Motor neuron (in vitro differentiated cells): ENCODE data around the gene STXBP5. TPM values are rescaled to one million over a fixed set of nuclear protein-coding genes. Genes with fewer than 3 reads are reported as not detected.

Source experiments
- ATAC-seq, 8 experiments: fragments of 200-7000 bp; cut with Tn5 transposase; replicated peaks in 6 of 8; 2 replicates each; pipeline ENCODE4 v1.8.0; 2021; ENCODE audit warnings: mild to moderate bottlenecking in 8 of 8, moderate library complexity in 8 of 8
- H3K27ac ChIP-seq, 2 donors: fragments of 250-450 bp; sonication (Bioruptor Pico); 2 replicates each; pipeline ENCODE4 v1.9.0; 2021; ENCODE audit warnings: antibody characterized with exemption in 2 of 2, mild to moderate bottlenecking in 2 of 2, moderate library complexity in 1 of 2
- H3K4me1 ChIP-seq, 2 donors: fragments of 250-450 bp; sonication (Bioruptor Pico); replicated peaks in 1 of 2; 2 replicates each; pipeline ENCODE4 v1.6.1; 2021; ENCODE audit warnings: antibody characterized with exemption in 2 of 2, mild to moderate bottlenecking in 2 of 2, moderate library complexity in 1 of 2
- H3K4me3 ChIP-seq, 5 donors: fragments of 250-450 bp; sonication (Bioruptor Pico); 2 replicates each; pipeline ENCODE4 v1.9.0; 2021; ENCODE audit warnings: antibody characterized with exemption in 5 of 5, mild to moderate bottlenecking in 5 of 5, moderate library complexity in 4 of 5
- WGBS, 10 experiments: fragments of 450-650 bp; shearing (Covaris generic); methylation state at CpG; one replicate each; pipeline ENCODE4 v1.0.0; 2022; 5-methylcytosine and 5-hydroxymethylcytosine counted together
- in situ Hi-C, 9 experiments: fragments of 400-800 bp; cut with MboI; loops; one replicate each; pipeline ENCODE4 v1.15.0; 2021; ENCODE audit warnings: low sequenced_read_pairs in 9 of 9, low pct_unique_long_range_greater_than_20kb in 2 of 9; ENCODE audit not compliant: unreplicated experiment in 9 of 9
- total RNA-seq, 8 experiments: library from RNA; unstranded; fragments of 300-600 nt; gene quantifications; 2 replicates each; pipeline versions ENCODE4 v1.2.3 to v1.2.4, GENCODE V29; 2022

STXBP5 gene
- total RNA-seq, 8 experiments from 2014 or later: 9.0 to 24.3 (median 14.1) TPM

GRCh38 chr6:147207351-147207750 is 3.1 kb downstream of the STXBP5 start:
- H3K4me3 ChIP-seq: no peak overlapping the region
- no peak for ATAC-seq
- H3K27ac ChIP-seq: no peak overlapping the region
- H3K4me1 ChIP-seq: peaks cover 4 to 19% of the 10 kb centered on the region in 2 donors
- in situ Hi-C loops: loop anchor here in 2 of 9 experiments (25.0 kb wide), 2 partner anchors 295 to 345 kb away; no protein-coding TSS in a partner anchor
- 44 to 100% (median 92%) methylated on average over 2 to 6 of the region's 6 CpGs for WGBS, 10 experiments

- no peak for ATAC-seq
- Histone ChIP-seq H3K4me3 (no peak overlapping the region), H3K4me1 (peaks cover 4 to 19% of the 10 kb centered on the region in 2 donors), H3K27ac (no peak overlapping the region)
- in situ Hi-C loops: loop anchor here in 2 of 9 experiments (25.0 kb wide), 2 partner anchors 296 to 346 kb away; no protein-coding TSS in a partner anchor
- 81 to 100% (median 96%) methylated on average over 1 to 4 of the region's 4 CpGs for WGBS, 10 experiments
Measured at GRCh38 chr6:147207837-147208754, 3.9 kb downstream of the STXBP5 start.

GRCh38 chr6:147209762-147210449 is 5.7 kb downstream of the STXBP5 start:
- 90 to 100% (median 100%) methylated on average over 1 to 2 of the region's 2 CpGs for WGBS, 10 experiments
- Histone ChIP-seq H3K27ac (no peak overlapping the region), H3K4me1 (peaks cover 4 to 19% of the 10 kb centered on the region in 2 donors), H3K4me3 (no peak overlapping the region)
- no peak for ATAC-seq
- in situ Hi-C loops: loop anchor here in 2 of 9 experiments (25.0 kb wide), 2 partner anchors 298 to 348 kb away; no protein-coding TSS in a partner anchor

- ATAC-seq: no peak
- Histone ChIP-seq H3K27ac (no peak overlapping the region), H3K4me1 (peaks cover 0 to 8% of the 10 kb centered on the region in 2 donors), H3K4me3 (no peak overlapping the region)
- 90 to 100% (median 100%) methylated on average over 1 to 2 of the region's 2 CpGs; no CpG with 5 or more reads in 1 of the 10 experiments for WGBS, 10 experiments
- in situ Hi-C loops: loop anchor here in 2 of 9 experiments (25.0 kb wide), 2 partner anchors 299 to 349 kb away; no protein-coding TSS in a partner anchor
Measured at GRCh38 chr6:147211349-147211748, 7.1 kb downstream of the STXBP5 start.

GRCh38 chr6:147211831-147212230 is 7.6 kb downstream of the STXBP5 start:
- in situ Hi-C loops: loop anchor here in 2 of 9 experiments (25.0 kb wide), 2 partner anchors 300 to 350 kb away; no protein-coding TSS in a partner anchor
- Histone ChIP-seq H3K4me3 (no peak overlapping the region), H3K4me1 (peaks cover 0 to 6% of the 10 kb centered on the region in 2 donors), H3K27ac (no peak overlapping the region)
- 88 to 100% (median 98%) methylated on average over 1 to 4 of the region's 4 CpGs for WGBS, 10 experiments
- no peak for ATAC-seq

- Histone ChIP-seq H3K27ac (no peak overlapping the region), H3K4me3 (no peak overlapping the region), H3K4me1 (peaks cover 0 to 11% of the 10 kb centered on the region in 2 donors)
- in situ Hi-C loops: loop anchor here in 2 of 9 experiments (25.0 kb wide), 2 partner anchors 300 to 350 kb away; no protein-coding TSS in a partner anchor
- 57 to 100% (median 92%) methylated on average over 1 of the region's 1 CpG; no CpG with 5 or more reads in 4 of the 10 experiments for WGBS, 10 experiments
- ATAC-seq: no peak
Measured at GRCh38 chr6:147212622-147213021, 8.4 kb downstream of the STXBP5 start.

GRCh38 chr6:147213772-147214171 is 9.6 kb downstream of the STXBP5 start:
- WGBS, 10 experiments: 25 to 80% (median 42%) methylated on average over 1 of the region's 1 CpG
- Histone ChIP-seq H3K4me1 (peaks cover 0 to 11% of the 10 kb centered on the region in 2 donors), H3K4me3 (no peak overlapping the region), H3K27ac (no peak overlapping the region)
- no peak for ATAC-seq
- in situ Hi-C loops: loop anchor here in 2 of 9 experiments (25.0 kb wide), 2 partner anchors 301 to 351 kb away; no protein-coding TSS in a partner anchor

- H3K27ac ChIP-seq: no peak overlapping the region
- no peak for ATAC-seq
- H3K4me3 ChIP-seq: no peak overlapping the region
- peaks cover 0 to 11% of the 10 kb centered on the region in 2 donors for H3K4me1 ChIP-seq
- in situ Hi-C loops: loop anchor here in 2 of 9 experiments (25.0 kb wide), 2 partner anchors 302 to 352 kb away; no protein-coding TSS in a partner anchor
- WGBS, 10 experiments: 92 to 100% (median 97%) methylated on average over 1 to 6 of the region's 6 CpGs
Measured at GRCh38 chr6:147214248-147215227, 10.3 kb downstream of the STXBP5 start.

- Histone ChIP-seq H3K4me3 (no peak overlapping the region), H3K4me1 (peaks cover 0 to 8% of the 10 kb centered on the region in 2 donors), H3K27ac (no peak overlapping the region)
- ATAC-seq: peak in 5 of 8 experiments; percentile 72 to 85 (median 73)
- in situ Hi-C loops: loop anchor here in 2 of 9 experiments (25.0 kb wide), 2 partner anchors 305 to 355 kb away; no protein-coding TSS in a partner anchor
- WGBS, 10 experiments: 14 to 100% (median 30%) methylated on average over 1 to 3 of the region's 3 CpGs
Measured at GRCh38 chr6:147216915-147217314, 12.7 kb downstream of the STXBP5 start.

GRCh38 chr6:147217840-147218404 is 13.7 kb downstream of the STXBP5 start:
- Histone ChIP-seq H3K27ac (no peak overlapping the region), H3K4me3 (no peak overlapping the region), H3K4me1 (peaks cover 0 to 8% of the 10 kb centered on the region in 2 donors)
- no peak for ATAC-seq
- in situ Hi-C loops: loop anchor here in 2 of 9 experiments (25.0 kb wide), 2 partner anchors 306 to 356 kb away; no protein-coding TSS in a partner anchor
- 70 to 100% (median 91%) methylated on average over 1 to 2 of the region's 2 CpGs for WGBS, 10 experiments

- no peak overlapping the region for H3K27ac ChIP-seq
- no peak overlapping the region for H3K4me3 ChIP-seq
- no peak for ATAC-seq
- in situ Hi-C loops: loop anchor here in 2 of 9 experiments (25.0 kb wide), 2 partner anchors 306 to 356 kb away; no protein-coding TSS in a partner anchor
- WGBS, 10 experiments: 91 to 100% (median 98%) methylated on average over 1 to 3 of the region's 3 CpGs
- peaks cover 0 to 8% of the 10 kb centered on the region in 2 donors for H3K4me1 ChIP-seq
Measured at GRCh38 chr6:147218797-147219196, 14.6 kb downstream of the STXBP5 start.
